ENCODE data around the gene MIX23.

- TF ChIP-seq POLR2A (IDR thresholded peaks at IDR 0.05), result no peak
- no peak for TF ChIP-seq CTCF (IDR thresholded peaks at IDR 0.05)
Observed at GRCh38 chr3:122421836-122422235, 38.8 kb upstream of the MIX23 start.
